Cardiac muscle cell (in vitro differentiated cells and primary cell): ENCODE results near the gene ZBTB47. TPM values are rescaled to one million over a fixed set of nuclear protein-coding genes. Genes with fewer than 3 reads are reported as not detected.

Experiments
- DNase-seq, 2 donors: peaks; one replicate each; pipeline versions ENCODE4 v3.0.0 to v3.0.0-alpha.2; 2010 to 2017; ENCODE audit warnings: low read depth in 1 of 2, low spot score in 1 of 2
- H3K27ac ChIP-seq: fragments of 200-600 bp; sonication (generic); 2 replicates; pipeline ENCODE4 v1.5.1; 2016
- H3K27me3 ChIP-seq: fragments of 200-600 bp; sonication (generic); 2 replicates; pipeline ENCODE4 v1.6.0; 2016; ENCODE audit warnings: control low read depth
- H3K36me3 ChIP-seq: fragments of 200-600 bp; sonication (generic); 2 replicates; pipeline ENCODE4 v1.5.1; 2016; ENCODE audit warnings: control low read depth
- H3K4me1 ChIP-seq: fragments of 200-600 bp; sonication (generic); 2 replicates; pipeline ENCODE4 v1.8.1; 2017; ENCODE audit warnings: low read depth, mild to moderate bottlenecking, mixed run types
- H3K4me3 ChIP-seq: fragments of 200-600 bp; sonication (generic); 2 replicates; pipeline ENCODE4 v1.5.1; 2016; ENCODE audit warnings: mild to moderate bottlenecking
- H3K9me3 ChIP-seq: fragments of 200-600 bp; sonication (generic); 2 replicates; pipeline ENCODE4 v1.5.1; 2017; ENCODE audit warnings: low read depth, mild to moderate bottlenecking, control low read depth
- polyA plus RNA-seq: library from polyadenylated mRNA; unstranded; fragments of >200 nt; fragmentation: Nextera tagmentation; extraction: Ambion mirVana; gene quantifications from 2 replicates; pipeline ENCODE4 v1.2.1, GENCODE V29; 2016
- total RNA-seq: library from RNA; depleted of rRNA; stranded (reverse); fragments of >200 nt; gene quantifications from 2 replicates; pipeline ENCODE4 v1.2.3, GENCODE V29; 2016
- TF ChIP-seq, protein P1 (sequence below): IDR thresholded peaks from 2 replicates; pipeline ENCODE4 v1.5.1; 2012; ENCODE audit warnings: low read depth, mild to moderate bottlenecking, low read length

The ZBTB47 gene
- total and polyA plus RNA-seq, 2 experiments from 2014 or later: 4.1 to 30.1 TPM

DNA sequence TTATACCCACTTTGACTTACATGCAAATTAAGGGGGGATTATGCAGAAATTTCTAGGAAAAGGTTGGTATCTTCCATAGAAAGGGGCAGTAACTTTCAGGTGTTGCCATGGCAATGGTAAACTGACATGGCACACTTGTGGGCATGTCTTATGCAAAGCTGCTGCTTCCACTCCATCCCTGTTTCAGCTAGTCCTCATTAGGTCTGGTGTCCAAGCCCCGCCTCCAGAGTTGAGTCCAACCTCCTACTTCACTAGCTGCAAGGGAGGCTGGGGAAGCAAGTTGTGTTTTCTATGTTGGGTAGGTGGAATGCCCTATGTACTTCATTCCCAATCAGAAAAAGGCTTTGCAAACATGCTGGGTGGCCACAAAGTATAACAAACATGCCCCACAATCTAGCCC, 17.2 kb downstream of the ZBTB47 start:
- TF ChIP-seq, protein P1, sequence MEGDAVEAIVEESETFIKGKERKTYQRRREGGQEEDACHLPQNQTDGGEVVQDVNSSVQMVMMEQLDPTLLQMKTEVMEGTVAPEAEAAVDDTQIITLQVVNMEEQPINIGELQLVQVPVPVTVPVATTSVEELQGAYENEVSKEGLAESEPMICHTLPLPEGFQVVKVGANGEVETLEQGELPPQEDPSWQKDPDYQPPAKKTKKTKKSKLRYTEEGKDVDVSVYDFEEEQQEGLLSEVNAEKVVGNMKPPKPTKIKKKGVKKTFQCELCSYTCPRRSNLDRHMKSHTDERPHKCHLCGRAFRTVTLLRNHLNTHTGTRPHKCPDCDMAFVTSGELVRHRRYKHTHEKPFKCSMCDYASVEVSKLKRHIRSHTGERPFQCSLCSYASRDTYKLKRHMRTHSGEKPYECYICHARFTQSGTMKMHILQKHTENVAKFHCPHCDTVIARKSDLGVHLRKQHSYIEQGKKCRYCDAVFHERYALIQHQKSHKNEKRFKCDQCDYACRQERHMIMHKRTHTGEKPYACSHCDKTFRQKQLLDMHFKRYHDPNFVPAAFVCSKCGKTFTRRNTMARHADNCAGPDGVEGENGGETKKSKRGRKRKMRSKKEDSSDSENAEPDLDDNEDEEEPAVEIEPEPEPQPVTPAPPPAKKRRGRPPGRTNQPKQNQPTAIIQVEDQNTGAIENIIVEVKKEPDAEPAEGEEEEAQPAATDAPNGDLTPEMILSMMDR: no peak
- DNase-seq: no peak
- no peaks in the 10 kb centered on the region for H3K36me3 ChIP-seq
- H3K9me3 ChIP-seq: no peaks in the 10 kb centered on the region
- H3K4me3 ChIP-seq: no peak overlapping the region
- no peaks in the 10 kb centered on the region for H3K27me3 ChIP-seq
- H3K27ac ChIP-seq: no peak overlapping the region
- H3K4me1 ChIP-seq: peaks cover 12% of the 10 kb centered on the region

DNA sequence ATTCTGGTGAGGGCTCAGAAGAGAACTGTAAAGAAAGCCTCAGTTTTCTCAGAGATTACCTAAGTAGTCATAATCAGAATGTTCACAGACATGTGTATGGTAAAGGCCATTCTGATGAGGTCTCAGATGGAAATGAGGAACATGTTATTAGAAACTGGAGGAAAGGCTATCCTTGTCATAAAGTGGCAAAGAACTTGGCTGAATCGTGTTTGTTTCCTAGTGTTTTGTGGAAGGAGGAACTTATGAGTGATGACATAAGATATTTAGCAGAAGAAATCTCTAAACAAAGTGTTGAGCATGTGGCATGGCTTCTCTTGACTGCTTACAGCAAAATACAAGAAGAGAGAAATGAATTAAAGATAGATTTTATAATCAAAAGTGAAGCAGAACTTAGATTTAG, 19.0 kb downstream of the ZBTB47 start:
- TF ChIP-seq, protein P1: no peak
- H3K4me1 ChIP-seq: no peaks in the 10 kb centered on the region

DNA sequence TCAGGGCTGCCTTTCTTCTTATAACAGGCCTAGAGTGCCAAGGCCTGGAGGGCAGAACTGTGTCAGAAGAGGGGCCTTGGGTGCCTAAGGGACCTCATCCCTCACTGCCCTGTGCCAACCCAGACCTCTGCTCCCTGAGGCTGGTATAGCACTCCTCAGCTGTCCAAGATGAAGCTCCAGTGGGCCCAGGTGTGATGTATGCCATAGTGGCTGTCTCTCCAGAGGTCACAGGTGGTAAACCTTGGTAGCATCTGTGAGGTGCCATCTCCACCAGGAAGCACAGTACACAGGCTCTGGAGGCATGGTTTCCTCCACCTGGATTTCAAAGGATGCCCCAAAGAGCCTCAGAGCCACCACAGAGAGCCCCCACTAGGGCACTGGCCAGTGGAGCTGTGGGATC, 19.6 kb downstream of the ZBTB47 start:
- Histone ChIP-seq H3K36me3 (no peaks in the 10 kb centered on the region), H3K27ac (no peak overlapping the region), H3K9me3 (no peaks in the 10 kb centered on the region), H3K4me1 (no peaks in the 10 kb centered on the region), H3K4me3 (no peak overlapping the region), H3K27me3 (no peaks in the 10 kb centered on the region)
- DNase-seq: no peak
- TF ChIP-seq, protein P1: no peak

More for the DNA sequence above, 19.0 kb downstream of the ZBTB47 start:
- Histone ChIP-seq H3K36me3 (no peaks in the 10 kb centered on the region), H3K4me3 (no peak overlapping the region), H3K9me3 (no peaks in the 10 kb centered on the region), H3K27me3 (no peaks in the 10 kb centered on the region), H3K27ac (no peak overlapping the region)
- no peak for DNase-seq

DNA sequence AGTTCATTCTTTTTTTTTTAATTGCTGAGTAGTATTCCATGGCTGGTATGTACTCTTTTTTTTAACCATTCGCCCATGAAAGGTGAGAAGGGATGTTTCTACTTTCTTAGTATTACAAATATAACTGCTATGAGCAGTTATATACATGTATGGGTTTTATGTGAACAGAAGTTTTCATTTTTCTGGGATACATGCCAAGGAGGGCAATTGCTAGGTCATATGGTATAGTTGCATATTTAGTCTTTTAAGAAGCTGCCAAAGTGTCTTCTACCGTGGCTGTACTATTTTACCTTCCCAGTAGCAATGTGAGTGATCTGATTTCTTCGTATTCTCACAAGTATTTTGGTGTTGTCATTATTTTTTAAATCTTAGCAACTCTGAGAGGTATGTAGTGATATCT, 20.6 kb downstream of the ZBTB47 start:
- Histone ChIP-seq H3K4me1 (no peaks in the 10 kb centered on the region), H3K27me3 (no peaks in the 10 kb centered on the region), H3K27ac (no peak overlapping the region), H3K9me3 (no peaks in the 10 kb centered on the region), H3K4me3 (no peak overlapping the region), H3K36me3 (no peaks in the 10 kb centered on the region)
- TF ChIP-seq, protein P1: no peak
- no peak for DNase-seq

DNA sequence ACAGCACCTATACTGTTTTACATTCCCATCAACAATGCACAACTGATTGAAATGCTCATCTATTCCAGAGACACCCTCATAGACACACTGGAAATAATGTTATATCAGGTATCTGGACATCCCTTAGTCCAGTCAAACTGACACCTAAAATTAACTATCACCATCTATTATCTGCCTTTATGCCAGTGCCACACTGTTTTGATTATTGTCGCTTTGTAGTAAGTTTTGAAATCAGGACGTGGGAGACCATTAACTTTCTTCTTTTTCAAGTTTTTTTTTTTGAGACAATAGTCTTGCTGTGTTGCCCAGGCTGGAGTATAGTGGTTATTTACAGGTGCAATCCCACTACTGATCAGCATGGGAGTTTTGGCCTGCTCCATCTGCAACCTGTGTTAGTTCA, 22.4 kb downstream of the ZBTB47 start:
- Histone ChIP-seq H3K27ac (no peak overlapping the region), H3K4me1 (no peaks in the 10 kb centered on the region), H3K4me3 (no peak overlapping the region), H3K9me3 (no peaks in the 10 kb centered on the region), H3K27me3 (no peaks in the 10 kb centered on the region), H3K36me3 (no peaks in the 10 kb centered on the region)
- no peak for DNase-seq
- TF ChIP-seq, protein P1: no peak

DNA sequence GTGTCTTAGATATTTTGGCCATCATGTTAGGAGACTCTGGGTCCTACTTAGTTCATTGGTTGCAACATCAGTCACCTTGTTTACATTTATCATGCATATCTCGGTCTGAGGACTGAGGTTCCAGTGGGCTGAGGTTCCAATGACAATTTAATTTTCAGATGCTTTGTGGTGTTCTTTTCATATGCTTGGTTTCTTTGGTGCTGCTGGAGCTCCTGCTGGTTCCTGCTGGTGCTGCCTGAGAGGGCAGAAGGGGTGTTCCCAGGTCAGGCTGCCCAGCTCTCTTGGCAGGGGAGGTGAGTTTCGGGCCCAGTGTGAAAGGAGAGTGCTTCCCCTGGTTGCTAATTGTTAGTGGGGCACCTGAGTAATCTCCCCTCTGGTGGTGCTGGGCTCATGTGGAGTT, 24.9 kb downstream of the ZBTB47 start:
- H3K4me3 ChIP-seq: no peak overlapping the region
- H3K9me3 ChIP-seq: no peaks in the 10 kb centered on the region
- no peak overlapping the region for H3K27ac ChIP-seq
- H3K27me3 ChIP-seq: no peaks in the 10 kb centered on the region
- no peak for DNase-seq
- TF ChIP-seq, protein P1: no peak
- no peaks in the 10 kb centered on the region for H3K36me3 ChIP-seq
- H3K4me1 ChIP-seq: no peaks in the 10 kb centered on the region
